ENCODE results near the gene ZNHIT6. TPM values are rescaled to one million over a fixed set of nuclear protein-coding genes. Genes with fewer than 3 reads are reported as not detected.
"Not testable (repeated sequence)": the region's sequence is repeated elsewhere in the genome, so short reads cannot be mapped to it uniquely, and the experiment has no call there.

The ZNHIT6 gene
- total RNA-seq, 1 donor from 2014 or later: 12.0 TPM

GRCh38 chr1:85650645-85651044 lies 57.6 kb downstream of the ZNHIT6 start:
- intact Hi-C loops (cut with DNase I): no loop called here
- TF ChIP-seq, protein P1, sequence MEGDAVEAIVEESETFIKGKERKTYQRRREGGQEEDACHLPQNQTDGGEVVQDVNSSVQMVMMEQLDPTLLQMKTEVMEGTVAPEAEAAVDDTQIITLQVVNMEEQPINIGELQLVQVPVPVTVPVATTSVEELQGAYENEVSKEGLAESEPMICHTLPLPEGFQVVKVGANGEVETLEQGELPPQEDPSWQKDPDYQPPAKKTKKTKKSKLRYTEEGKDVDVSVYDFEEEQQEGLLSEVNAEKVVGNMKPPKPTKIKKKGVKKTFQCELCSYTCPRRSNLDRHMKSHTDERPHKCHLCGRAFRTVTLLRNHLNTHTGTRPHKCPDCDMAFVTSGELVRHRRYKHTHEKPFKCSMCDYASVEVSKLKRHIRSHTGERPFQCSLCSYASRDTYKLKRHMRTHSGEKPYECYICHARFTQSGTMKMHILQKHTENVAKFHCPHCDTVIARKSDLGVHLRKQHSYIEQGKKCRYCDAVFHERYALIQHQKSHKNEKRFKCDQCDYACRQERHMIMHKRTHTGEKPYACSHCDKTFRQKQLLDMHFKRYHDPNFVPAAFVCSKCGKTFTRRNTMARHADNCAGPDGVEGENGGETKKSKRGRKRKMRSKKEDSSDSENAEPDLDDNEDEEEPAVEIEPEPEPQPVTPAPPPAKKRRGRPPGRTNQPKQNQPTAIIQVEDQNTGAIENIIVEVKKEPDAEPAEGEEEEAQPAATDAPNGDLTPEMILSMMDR (IDR thresholded peaks at IDR 0.05): no peak
- TF ChIP-seq POLR2A (IDR thresholded peaks at IDR 0.05) (no peak), POLR2AphosphoS5 (IDR thresholded peaks at IDR 0.05; ENCODE audit: insufficient read depth in 1 of 2, low read depth in 1 of 2) (no peak)
- DNase-seq (ENCODE audit: extremely low spot score in 2 of 2): no peak
- peaks cover 0 to 27% of the 10 kb centered on the region in 2 donors for H3K36me3 ChIP-seq
- H3K27me3 ChIP-seq: no peaks in the 10 kb centered on the region
- H3K4me1 ChIP-seq: no peaks in the 10 kb centered on the region
- H3K27ac ChIP-seq: no peak overlapping the region
- H3K9me3 ChIP-seq: no peaks in the 10 kb centered on the region
- no peak overlapping the region for H3K4me3 ChIP-seq

GRCh38 chr1:85649591-85649990 lies 58.6 kb downstream of the ZNHIT6 start:
- no peak for DNase-seq (ENCODE audit: extremely low spot score in 2 of 2)
- no peaks in the 10 kb centered on the region for H3K4me1 ChIP-seq
- no peak overlapping the region for H3K4me3 ChIP-seq
- intact Hi-C loops (cut with DNase I): no loop called here
- H3K36me3 ChIP-seq: peaks cover 0 to 27% of the 10 kb centered on the region in 2 donors
- H3K9me3 ChIP-seq: no peaks in the 10 kb centered on the region
- no peak for TF ChIP-seq POLR2AphosphoS5 (IDR thresholded peaks at IDR 0.05; ENCODE audit: insufficient read depth in 1 of 2, low read depth in 1 of 2)
- TF ChIP-seq, protein P1 (IDR thresholded peaks at IDR 0.05): no peak
- no peak for TF ChIP-seq POLR2A (IDR thresholded peaks at IDR 0.05)
- H3K27ac ChIP-seq: no peak overlapping the region
- H3K27me3 ChIP-seq: no peaks in the 10 kb centered on the region

DNA sequence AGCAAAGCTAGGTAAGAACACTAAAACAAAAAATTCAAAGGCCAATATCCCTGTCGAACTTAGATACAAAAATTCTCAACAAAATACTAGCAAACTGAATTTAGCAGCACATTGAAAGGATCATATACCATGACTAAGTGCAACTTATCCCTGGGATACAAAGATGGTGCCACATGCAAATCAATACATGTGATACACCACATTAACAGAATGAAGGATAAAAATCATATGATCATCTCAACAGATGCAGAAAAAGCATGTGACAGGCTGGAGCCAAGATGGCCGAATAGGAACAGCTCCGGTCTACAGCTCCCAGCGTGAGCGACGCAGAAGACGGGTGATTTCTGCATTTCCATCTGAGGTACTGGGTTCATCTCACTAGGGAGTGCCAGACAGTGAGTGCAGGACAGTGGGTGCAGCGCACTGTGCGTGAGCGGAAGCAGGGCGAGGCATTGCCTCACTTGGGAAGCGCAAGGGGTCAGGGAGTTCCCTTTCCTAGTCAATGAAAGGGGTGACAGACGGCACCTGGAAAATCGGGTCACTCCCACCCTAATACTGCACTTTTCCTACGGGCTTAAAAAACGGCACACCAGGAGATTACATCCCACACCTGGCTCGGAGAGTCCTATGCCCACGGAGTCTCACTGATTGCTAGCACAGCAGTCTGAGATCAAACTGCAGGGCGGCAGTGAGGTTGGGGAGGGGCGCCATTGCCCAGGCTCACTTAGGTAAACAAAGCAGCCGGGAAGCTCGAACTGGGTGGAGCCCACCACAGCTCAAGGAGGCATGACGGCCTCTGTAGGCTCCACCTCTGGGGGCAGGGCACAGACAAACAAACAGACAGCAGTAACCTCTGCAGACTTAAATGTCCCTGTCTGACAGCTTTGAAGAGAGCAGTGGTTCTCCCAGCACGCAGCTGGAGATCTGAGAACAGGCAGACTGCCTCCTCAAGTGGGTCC lies 66.4 kb downstream of the ZNHIT6 start:
- DNase-seq (ENCODE audit: extremely low spot score in 2 of 2); H3K27ac ChIP-seq; H3K27me3 ChIP-seq; H3K4me3 ChIP-seq; intact Hi-C loops (cut with DNase I); H3K4me1 ChIP-seq: not testable (repeated sequence)
- Histone ChIP-seq H3K9me3 (peaks cover 15% of the 10 kb centered on the region), H3K36me3 (peaks cover 0 to 16% of the 10 kb centered on the region in 2 donors)

DNA sequence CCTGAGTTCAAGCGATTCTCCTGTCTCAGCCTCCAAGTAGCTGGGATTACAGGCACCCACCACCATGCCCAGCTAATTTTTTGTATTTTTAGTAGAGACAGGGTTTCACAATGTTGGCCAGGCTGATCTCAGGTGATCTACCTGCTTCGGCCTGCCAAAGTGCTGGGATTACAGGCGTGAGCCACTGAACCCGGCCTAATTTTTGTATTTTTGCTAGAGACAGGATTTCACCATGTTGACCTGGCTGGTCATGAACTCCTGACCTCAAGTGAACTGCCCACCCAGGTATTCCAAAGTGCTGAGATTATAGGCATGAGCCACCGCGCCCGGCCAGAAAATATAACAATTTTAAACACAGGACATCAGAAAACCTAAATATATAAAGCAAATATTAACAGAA lies 68.3 kb downstream of the ZNHIT6 start:
- intact Hi-C loops (cut with DNase I); H3K4me1 ChIP-seq: not testable (repeated sequence)

GRCh38 chr1:85638412-85638811 lies 69.8 kb downstream of the ZNHIT6 start:
- Histone ChIP-seq H3K4me3 (no peak overlapping the region), H3K27me3 (no peaks in the 10 kb centered on the region), H3K4me1 (no peaks in the 10 kb centered on the region), H3K36me3 (peaks cover 0 to 20% of the 10 kb centered on the region in 2 donors), H3K27ac (no peak overlapping the region), H3K9me3 (peaks cover 15% of the 10 kb centered on the region)
- no peak for DNase-seq (ENCODE audit: extremely low spot score in 2 of 2)
- intact Hi-C loops (cut with DNase I): no loop called here
- no peak for TF ChIP-seq POLR2AphosphoS5 (IDR thresholded peaks at IDR 0.05; ENCODE audit: insufficient read depth in 1 of 2, low read depth in 1 of 2)
- TF ChIP-seq, protein P1 (IDR thresholded peaks at IDR 0.05): no peak
- TF ChIP-seq POLR2A (IDR thresholded peaks at IDR 0.05): no peak

More for the DNA sequence above, 68.3 kb downstream of the ZNHIT6 start:
- Histone ChIP-seq H3K9me3 (peaks cover 15% of the 10 kb centered on the region), H3K36me3 (peaks cover 0 to 20% of the 10 kb centered on the region in 2 donors)
- H3K4me3 ChIP-seq; H3K27ac ChIP-seq; H3K27me3 ChIP-seq; DNase-seq (ENCODE audit: extremely low spot score in 2 of 2): not testable (repeated sequence)

DNA sequence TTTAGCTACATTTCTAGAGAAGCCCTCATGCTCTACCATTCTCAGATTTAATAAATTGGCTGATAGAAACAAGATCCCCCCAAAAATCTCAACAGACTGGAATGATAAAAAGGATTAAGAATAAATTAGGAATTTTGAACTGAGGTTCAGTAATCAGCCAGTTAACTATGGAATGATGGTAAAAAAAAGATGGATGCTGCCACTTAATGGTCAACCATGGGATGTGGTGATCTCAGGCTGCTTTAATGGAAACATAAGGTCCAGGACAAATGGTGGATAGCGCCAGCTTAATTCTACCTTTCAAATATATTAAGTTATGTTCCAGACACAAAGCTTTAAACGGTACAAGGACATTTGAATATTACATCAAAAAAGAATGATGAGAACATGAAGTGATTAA lies 77.7 kb downstream of the ZNHIT6 start:
- no peaks in the 10 kb centered on the region for H3K9me3 ChIP-seq
- no peak overlapping the region for H3K27ac ChIP-seq
- H3K36me3 ChIP-seq: no peaks in the 10 kb centered on the region
- H3K4me1 ChIP-seq: no peaks in the 10 kb centered on the region
- DNase-seq (ENCODE audit: extremely low spot score in 2 of 2): no peak
- TF ChIP-seq POLR2A (IDR thresholded peaks at IDR 0.05) (no peak), POLR2AphosphoS5 (IDR thresholded peaks at IDR 0.05; ENCODE audit: insufficient read depth in 1 of 2, low read depth in 1 of 2) (no peak)
- TF ChIP-seq, protein P1 (IDR thresholded peaks at IDR 0.05): no peak
- H3K27me3 ChIP-seq: no peaks in the 10 kb centered on the region
- no peak overlapping the region for H3K4me3 ChIP-seq
- intact Hi-C loops (cut with DNase I): no loop called here

All from vagina (tissue), 2 donors.